Measurements from ENCODE around the gene RFWD3. TPM values are rescaled to one million over a fixed set of nuclear protein-coding genes. Genes with fewer than 3 reads are reported as not detected.
A peak's percentile ranks its signal among the peaks of the same experiment; 100 is the strongest.

RFWD3 gene
- total and polyA plus RNA-seq, 8 donors, result 4.1 to 65.6 (median 12.5) TPM

- TF ChIP-seq POLR2A (IDR thresholded peaks at IDR 0.05) (no peak), POLR2AphosphoS5 (IDR thresholded peaks at IDR 0.05) (no peak), EP300 (IDR thresholded peaks at IDR 0.05) (no peak)
- TF ChIP-seq, protein P1, sequence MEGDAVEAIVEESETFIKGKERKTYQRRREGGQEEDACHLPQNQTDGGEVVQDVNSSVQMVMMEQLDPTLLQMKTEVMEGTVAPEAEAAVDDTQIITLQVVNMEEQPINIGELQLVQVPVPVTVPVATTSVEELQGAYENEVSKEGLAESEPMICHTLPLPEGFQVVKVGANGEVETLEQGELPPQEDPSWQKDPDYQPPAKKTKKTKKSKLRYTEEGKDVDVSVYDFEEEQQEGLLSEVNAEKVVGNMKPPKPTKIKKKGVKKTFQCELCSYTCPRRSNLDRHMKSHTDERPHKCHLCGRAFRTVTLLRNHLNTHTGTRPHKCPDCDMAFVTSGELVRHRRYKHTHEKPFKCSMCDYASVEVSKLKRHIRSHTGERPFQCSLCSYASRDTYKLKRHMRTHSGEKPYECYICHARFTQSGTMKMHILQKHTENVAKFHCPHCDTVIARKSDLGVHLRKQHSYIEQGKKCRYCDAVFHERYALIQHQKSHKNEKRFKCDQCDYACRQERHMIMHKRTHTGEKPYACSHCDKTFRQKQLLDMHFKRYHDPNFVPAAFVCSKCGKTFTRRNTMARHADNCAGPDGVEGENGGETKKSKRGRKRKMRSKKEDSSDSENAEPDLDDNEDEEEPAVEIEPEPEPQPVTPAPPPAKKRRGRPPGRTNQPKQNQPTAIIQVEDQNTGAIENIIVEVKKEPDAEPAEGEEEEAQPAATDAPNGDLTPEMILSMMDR (IDR thresholded peaks at IDR 0.05), result no peak
- no peaks in the 10 kb centered on the region for H3K9me3 ChIP-seq
- H3K4me3 ChIP-seq, result no peak overlapping the region
- H3K27me3 ChIP-seq, result no peaks in the 10 kb centered on the region
- intact Hi-C loops (cut with DNase I; ENCODE audit: low total_unique reads), result no loop called here
- WGBS, 5 donors, result 0 to 62% (median 0%) methylated on average over 1 of the region's 1 CpG
- no peak for DNase-seq
- peaks cover 69 to 100% (median 100%) of the 10 kb centered on the region in 4 donors for H3K36me3 ChIP-seq
- H3K4me1 ChIP-seq, result peaks cover 0 to 7% (median 0%) of the 10 kb centered on the region in 4 donors
- H3K27ac ChIP-seq, result peak overlapping the region in 2 of 5 donors; percentile 15 to 32
Observed at GRCh38 chr16:74626741-74627416, 39.8 kb downstream of the RFWD3 start.

GRCh38 chr16:74625500-74626350 lies 41.0 kb downstream of the RFWD3 start:
- intact Hi-C loops (cut with DNase I; ENCODE audit: low total_unique reads), result no loop called here
- no peak overlapping the region for H3K27ac ChIP-seq
- 89 to 94% (median 92%) methylated on average over 14 of the region's 14 CpGs for WGBS, 5 donors
- no peaks in the 10 kb centered on the region for H3K27me3 ChIP-seq
- TF ChIP-seq POLR2A (IDR thresholded peaks at IDR 0.05) (no peak), POLR2AphosphoS5 (IDR thresholded peaks at IDR 0.05) (no peak), EP300 (IDR thresholded peaks at IDR 0.05) (no peak)
- TF ChIP-seq, protein P1 (IDR thresholded peaks at IDR 0.05), result no peak
- peaks cover 65 to 100% (median 99%) of the 10 kb centered on the region in 4 donors for H3K36me3 ChIP-seq
- no peaks in the 10 kb centered on the region for H3K9me3 ChIP-seq
- no peak overlapping the region for H3K4me3 ChIP-seq
- peak in 1 of 2 donors; percentile 3 for DNase-seq
- peaks cover 0 to 7% (median 0%) of the 10 kb centered on the region in 4 donors for H3K4me1 ChIP-seq

GRCh38 chr16:74623839-74624235 lies 42.8 kb downstream of the RFWD3 start:
- DNase-seq, result peak in 1 of 2 donors; percentile 24
- H3K4me3 ChIP-seq, result no peak overlapping the region
- H3K27me3 ChIP-seq, result no peaks in the 10 kb centered on the region
- intact Hi-C loops (cut with DNase I; ENCODE audit: low total_unique reads), result no loop called here
- no peaks in the 10 kb centered on the region for H3K9me3 ChIP-seq
- H3K27ac ChIP-seq, result no peak overlapping the region
- TF ChIP-seq POLR2AphosphoS5 (IDR thresholded peaks at IDR 0.05) (no peak), POLR2A (IDR thresholded peaks at IDR 0.05) (no peak), EP300 (IDR thresholded peaks at IDR 0.05) (no peak)
- TF ChIP-seq, protein P1 (IDR thresholded peaks at IDR 0.05), result no peak
- peaks cover 56 to 97% (median 85%) of the 10 kb centered on the region in 4 donors for H3K36me3 ChIP-seq
- WGBS, 5 donors, result 67 to 72% (median 69%) methylated on average over 6 of the region's 6 CpGs
- H3K4me1 ChIP-seq, result peaks cover 0 to 7% (median 0%) of the 10 kb centered on the region in 4 donors

DNA sequence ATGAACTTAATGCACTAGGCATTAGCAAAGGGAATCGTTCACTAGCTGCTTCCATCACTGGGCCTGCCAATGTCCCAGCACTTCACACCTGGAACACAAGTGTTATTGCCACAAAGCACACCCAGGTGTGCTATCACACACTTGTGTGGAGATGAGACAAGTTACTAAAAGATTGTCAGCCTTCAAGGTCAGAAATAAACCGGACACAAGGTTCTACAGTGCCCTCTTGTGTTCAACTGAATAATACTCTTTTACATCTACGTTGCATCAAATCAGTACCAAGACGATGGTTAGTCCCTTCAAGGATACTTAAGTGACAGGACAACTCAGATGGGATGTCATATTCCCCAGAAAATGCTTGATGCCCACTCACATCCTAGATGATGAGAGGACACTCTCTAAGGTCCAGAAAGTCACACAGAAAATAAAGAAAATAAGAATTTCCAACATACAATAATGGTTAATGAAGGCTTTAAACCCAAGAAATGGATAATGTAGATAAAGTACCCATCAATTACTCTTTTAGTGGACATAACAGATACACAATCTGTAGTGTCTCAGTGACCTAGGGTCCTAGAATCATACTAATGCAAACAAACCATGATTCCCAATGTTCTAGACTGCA lies 43.4 kb downstream of the RFWD3 start:
- Histone ChIP-seq H3K9me3 (no peaks in the 10 kb centered on the region), H3K27ac (no peak overlapping the region), H3K36me3 (peaks cover 52 to 92% (median 82%) of the 10 kb centered on the region in 4 donors), H3K4me1 (peaks cover 0 to 7% (median 0%) of the 10 kb centered on the region in 4 donors), H3K4me3 (no peak overlapping the region), H3K27me3 (no peaks in the 10 kb centered on the region)
- intact Hi-C loops (cut with DNase I; ENCODE audit: low total_unique reads), result no loop called here
- TF ChIP-seq EP300 (IDR thresholded peaks at IDR 0.05), result no peak
- TF ChIP-seq, protein P1 (IDR thresholded peaks at IDR 0.05), result peak in 5 of 7 experiments; percentile 31 to 57 (median 38)
- no peak for TF ChIP-seq POLR2A (IDR thresholded peaks at IDR 0.05)
- peak in 1 of 3 donors; percentile 22 for TF ChIP-seq POLR2AphosphoS5 (IDR thresholded peaks at IDR 0.05)
- 24 to 30% (median 28%) methylated on average over 4 of the region's 4 CpGs for WGBS, 5 donors
- DNase-seq, result peak; percentile 7 to 77

All from stomach (tissue), 9 donors.